ENCODE measurements around the gene KRT72. TPM values are rescaled to one million over a fixed set of nuclear protein-coding genes. Genes with fewer than 3 reads are reported as not detected.
A peak's percentile ranks its signal among the peaks of the same experiment; 100 is the strongest.

The KRT72 gene
- total RNA-seq, 1 experiment from 2014 or later = not detected

GRCh38 chr12:52558781-52559445, 42.4 kb downstream of the KRT72 start:
- DNase-seq (ENCODE audit: low spot score) = no peak
- in situ Hi-C loops (cut with HindIII; ENCODE audit: low sequenced_read_pairs) = no loop called here

- DNase-seq (ENCODE audit: low spot score) = no peak
- in situ Hi-C loops (cut with HindIII; ENCODE audit: low sequenced_read_pairs) = no loop called here
Measured at GRCh38 chr12:52557476-52557875, 43.8 kb downstream of the KRT72 start.

- DNase-seq (ENCODE audit: low spot score) = no peak
- in situ Hi-C loops (cut with HindIII; ENCODE audit: low sequenced_read_pairs) = no loop called here
Measured at GRCh38 chr12:52555577-52555976, 45.7 kb downstream of the KRT72 start.

DNA sequence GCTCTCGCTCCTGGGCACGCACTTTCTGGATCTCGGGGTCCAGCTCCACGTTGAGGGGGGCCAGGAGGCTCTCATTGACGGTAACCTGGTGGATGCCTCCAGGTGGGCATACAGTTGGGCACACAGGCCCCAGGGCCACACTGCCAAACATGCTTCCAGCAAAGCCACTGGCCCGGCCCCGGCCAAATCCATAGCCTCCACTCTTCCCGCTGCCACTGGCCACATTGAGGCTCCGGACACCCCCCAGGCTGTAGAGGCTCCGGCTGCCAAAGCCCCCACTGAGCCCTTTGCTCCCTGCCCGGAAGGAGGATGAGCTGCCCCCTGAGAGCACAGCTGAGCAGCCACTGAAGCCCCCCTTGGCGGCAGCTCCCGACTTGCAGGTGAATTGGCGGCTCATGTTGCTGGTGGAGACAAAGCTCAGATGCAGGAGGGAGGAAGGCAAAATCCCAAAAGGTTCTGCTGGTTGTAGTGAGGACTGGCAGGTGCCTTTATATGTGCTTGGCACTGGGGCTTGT, 48.5 kb downstream of the KRT72 start, which contains the start of gene KRT71:
Gene KRT71, minus strand, starts transcription at position 465 of the 515 bp plus-strand sequence. Its CDS starts 68 bp downstream, at position 397.
- in situ Hi-C loops (cut with HindIII; ENCODE audit: low sequenced_read_pairs) = no loop called here
- no peak for DNase-seq (ENCODE audit: low spot score)

GRCh38 chr12:52552055-52552454, 49.2 kb downstream of the KRT72 start:
- peak; percentile 10 for DNase-seq (ENCODE audit: low spot score)
- in situ Hi-C loops (cut with HindIII; ENCODE audit: low sequenced_read_pairs) = no loop called here

GRCh38 chr12:52551216-52551865, 49.9 kb downstream of the KRT72 start:
- in situ Hi-C loops (cut with HindIII; ENCODE audit: low sequenced_read_pairs) = no loop called here

DNA sequence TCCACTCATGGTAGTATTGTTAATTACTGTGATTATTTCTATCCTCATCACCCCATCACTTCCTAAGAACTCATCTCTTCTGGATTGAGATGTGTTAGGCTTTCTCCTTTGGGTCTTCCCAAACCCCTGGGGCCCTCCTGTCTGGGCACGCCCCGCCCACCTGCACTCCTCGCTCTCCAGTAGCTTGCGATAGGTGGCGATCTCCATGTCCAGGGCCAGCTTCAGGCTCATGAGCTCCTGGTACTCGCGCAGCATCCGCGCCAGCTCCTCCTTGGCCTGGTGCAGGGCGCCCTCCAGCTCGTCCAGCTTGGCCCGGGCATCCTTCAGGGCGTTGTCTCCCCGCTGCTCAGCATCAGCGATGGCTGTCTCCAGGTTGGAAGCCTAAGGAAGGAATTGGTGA, 55.1 kb downstream of the KRT72 start:
- in situ Hi-C loops (cut with HindIII; ENCODE audit: low sequenced_read_pairs) = no loop called here
- DNase-seq (ENCODE audit: low spot score) = no peak

More at GRCh38 chr12:52551216-52551865, 49.9 kb downstream of the KRT72 start:
- DNase-seq (ENCODE audit: low spot score) = no peak

GRCh38 chr12:52543985-52544883, 57.0 kb downstream of the KRT72 start:
- no peak for DNase-seq (ENCODE audit: low spot score)
- in situ Hi-C loops (cut with HindIII; ENCODE audit: low sequenced_read_pairs) = no loop called here

GRCh38 chr12:52542785-52543318, 58.4 kb downstream of the KRT72 start:
- DNase-seq (ENCODE audit: low spot score) = no peak
- in situ Hi-C loops (cut with HindIII; ENCODE audit: low sequenced_read_pairs) = no loop called here

- no peak for DNase-seq (ENCODE audit: low spot score)
- in situ Hi-C loops (cut with HindIII; ENCODE audit: low sequenced_read_pairs) = no loop called here
Measured at GRCh38 chr12:52542157-52542556, 59.1 kb downstream of the KRT72 start.

DNA sequence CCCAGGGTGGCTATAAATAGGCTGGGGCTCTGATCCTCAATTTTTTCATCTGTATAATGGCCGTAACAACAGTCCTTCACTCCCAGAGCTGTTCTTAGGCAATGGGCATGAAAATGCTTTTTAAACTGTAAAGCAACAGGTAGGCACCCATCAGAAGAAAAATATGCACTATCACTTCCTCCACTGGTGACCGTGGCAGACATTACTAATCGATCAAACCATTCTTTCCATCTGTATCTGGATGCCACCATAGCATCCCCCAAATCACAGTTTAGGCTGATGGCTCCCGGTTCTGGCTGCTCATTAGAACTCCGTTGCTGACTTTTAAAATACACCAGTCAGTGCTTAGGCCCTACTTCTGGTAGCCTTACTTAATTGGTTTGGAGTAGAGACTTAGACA, 59.6 kb downstream of the KRT72 start:
- in situ Hi-C loops (cut with HindIII; ENCODE audit: low sequenced_read_pairs) = no loop called here
- DNase-seq (ENCODE audit: low spot score) = no peak

GRCh38 chr12:52540531-52540930, 60.7 kb downstream of the KRT72 start:
- in situ Hi-C loops (cut with HindIII; ENCODE audit: low sequenced_read_pairs) = no loop called here
- DNase-seq (ENCODE audit: low spot score) = no peak

DNA sequence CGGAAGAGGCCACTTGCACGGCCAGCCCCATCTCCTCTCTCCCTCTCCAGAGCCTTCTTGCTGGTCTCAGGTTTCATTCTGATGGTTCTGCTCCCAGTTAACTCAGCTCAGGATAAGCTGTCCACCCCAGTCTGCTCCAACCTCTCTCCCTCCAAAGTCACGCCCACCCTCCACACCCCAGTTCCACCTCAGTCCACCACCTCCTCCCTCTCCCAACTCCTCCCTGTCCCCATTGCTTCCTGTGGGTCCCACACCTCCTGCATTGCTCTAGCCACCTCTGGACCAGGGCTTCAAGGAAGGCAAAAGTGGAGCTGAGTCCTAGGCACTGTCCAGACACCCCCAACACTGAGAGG, 61.5 kb downstream of the KRT72 start:
- no peak for DNase-seq (ENCODE audit: low spot score)
- in situ Hi-C loops (cut with HindIII; ENCODE audit: low sequenced_read_pairs) = no loop called here

GRCh38 chr12:52539083-52539820, 62.0 kb downstream of the KRT72 start:
- DNase-seq (ENCODE audit: low spot score) = no peak
- in situ Hi-C loops (cut with HindIII; ENCODE audit: low sequenced_read_pairs) = no loop called here

DNA sequence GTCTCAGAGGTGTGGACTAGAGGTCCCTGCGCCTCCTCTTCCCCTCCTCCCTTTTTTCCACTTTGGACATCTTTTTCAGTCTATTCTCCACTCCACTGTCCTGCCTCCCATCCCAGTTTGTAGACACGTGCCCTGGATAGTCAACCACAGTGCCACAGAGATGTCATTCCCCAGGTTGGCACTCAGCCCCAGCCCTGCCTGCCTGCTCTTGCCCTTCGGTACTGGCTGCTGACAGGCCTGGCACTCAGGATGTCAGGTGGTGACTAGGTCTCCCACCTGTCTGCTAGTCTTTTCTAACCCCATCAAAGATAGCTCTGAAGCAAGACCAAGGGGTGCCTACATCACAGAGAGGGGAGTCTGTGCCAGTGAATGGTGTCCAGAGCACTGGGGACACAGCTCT, 64.2 kb downstream of the KRT72 start:
- in situ Hi-C loops (cut with HindIII; ENCODE audit: low sequenced_read_pairs) = no loop called here
- no peak for DNase-seq (ENCODE audit: low spot score)
